Right lobe of liver (tissue), 6 donors: ENCODE measurements around the gene RIBC1. TPM values are rescaled to one million over a fixed set of nuclear protein-coding genes. Genes with fewer than 3 reads are reported as not detected.

ENCODE experiments used
- ATAC-seq, 4 donors: fragments of 200-7000 bp; cut with Tn5 transposase; one replicate each; pipeline ENCODE4 v1.9.1; 2020; ENCODE audit warnings: mild to moderate bottlenecking in 4 of 4, moderate library complexity in 4 of 4
- DNase-seq, 3 donors: peaks; one replicate each; pipeline ENCODE4 v3.0.0-alpha.2; 2020
- H3K27ac ChIP-seq, 3 donors: fragments of 200-600 bp; one replicate each; pipeline ENCODE4 v1.8.0; 2022
- H3K27me3 ChIP-seq, 2 donors: fragments of 200-600 bp; one replicate each; pipeline ENCODE4 v1.8.0; 2022
- H3K36me3 ChIP-seq, 4 donors: fragments of 200-600 bp; sonication (generic) in 1 of 4; one replicate each; pipeline versions ENCODE4 v1.5.1 to v1.8.0; 2017 to 2022; ENCODE audit warnings: control low read depth in 1 of 4
- H3K4me1 ChIP-seq, 4 donors: fragments of 200-600 bp; sonication (generic) in 1 of 4; one replicate each; pipeline versions ENCODE4 v1.5.1 to v1.8.0; 2017 to 2022; ENCODE audit warnings: control low read depth in 1 of 4
- H3K4me3 ChIP-seq, 3 donors: fragments of 200-600 bp; one replicate each; pipeline ENCODE4 v1.8.0; 2022
- H3K9me3 ChIP-seq, 4 donors: fragments of 200-600 bp; sonication (generic) in 1 of 4; one replicate each; pipeline versions ENCODE4 v1.5.1 to v1.8.0; 2017 to 2022; ENCODE audit warnings: control low read depth in 1 of 4
- POLR2A ChIP-seq: fragments of 450-650 bp; IDR thresholded peaks from one replicate; pipeline ENCODE4 v1.6.1; 2017; ENCODE audit warnings: antibody characterized with exemption, mild to moderate bottlenecking
- WGBS: methylation state at CpG from one replicate; pipeline ENCODE4 v1.1.6; 2018; ENCODE audit warnings: low coverage, low lambda C conversion rate; ENCODE audit not compliant: insufficient coverage; ENCODE audit errors: missing lambda C conversion rate; 5-methylcytosine and 5-hydroxymethylcytosine counted together
- intact Hi-C, 2 donors: fragments of 100-400 bp; cut with DNase I; formaldehyde crosslinking; loops; one replicate each; pipeline versions ENCODE4 v1.11.2 to v1.14.1; 2022
- total RNA-seq, 6 experiments: library from RNA; depleted of rRNA in 2 of 6; stranded (reverse); fragments of >200 nt in 2 of 6; fragmentation: NEBNext Ultra II Directional in 3 of 6; extraction: Animal tissue kit (Norgen Biotek cat#: 25700) in 3 of 6; gene quantifications; one replicate each; pipeline versions ENCODE4 v1.1.0 to v1.2.4, GENCODE V29; 2016 to 2023
- TF ChIP-seq, protein P1 (sequence below), 4 donors: fragments of 200-600 bp in 3 of 4; fragments of 450-650 bp in 1 of 4; IDR thresholded peaks; one replicate each; pipeline versions ENCODE4 v1.5.1 to v1.8.0; 2016 to 2022; ENCODE audit warnings: antibody characterized with exemption in 4 of 4, mild to moderate bottlenecking in 2 of 4
- donor health status: DM: no; HTN: yes; CAD: no.
- donor health status: DM: no; HTN: no; CAD: no.
- donor health status: DM: no; HTN: no; CAD: no.
- donor health status: DM: no; HTN: yes; CAD: no.
- donor health status: DM: no; HTN: yes; CAD: no.

The RIBC1 gene
- total RNA-seq, 6 experiments from 2014 or later, result 0.22 to 0.88 (median 0.32) TPM; not detected in 2

- Histone ChIP-seq H3K27ac (no peak overlapping the region), H3K9me3 (no peaks in the 10 kb centered on the region), H3K27me3 (no peaks in the 10 kb centered on the region), H3K4me3 (no peak overlapping the region), H3K36me3 (peaks cover 0 to 31% (median 7%) of the 10 kb centered on the region in 4 donors), H3K4me1 (no peaks in the 10 kb centered on the region)
- TF ChIP-seq POLR2A, result no peak
- TF ChIP-seq, protein P1, sequence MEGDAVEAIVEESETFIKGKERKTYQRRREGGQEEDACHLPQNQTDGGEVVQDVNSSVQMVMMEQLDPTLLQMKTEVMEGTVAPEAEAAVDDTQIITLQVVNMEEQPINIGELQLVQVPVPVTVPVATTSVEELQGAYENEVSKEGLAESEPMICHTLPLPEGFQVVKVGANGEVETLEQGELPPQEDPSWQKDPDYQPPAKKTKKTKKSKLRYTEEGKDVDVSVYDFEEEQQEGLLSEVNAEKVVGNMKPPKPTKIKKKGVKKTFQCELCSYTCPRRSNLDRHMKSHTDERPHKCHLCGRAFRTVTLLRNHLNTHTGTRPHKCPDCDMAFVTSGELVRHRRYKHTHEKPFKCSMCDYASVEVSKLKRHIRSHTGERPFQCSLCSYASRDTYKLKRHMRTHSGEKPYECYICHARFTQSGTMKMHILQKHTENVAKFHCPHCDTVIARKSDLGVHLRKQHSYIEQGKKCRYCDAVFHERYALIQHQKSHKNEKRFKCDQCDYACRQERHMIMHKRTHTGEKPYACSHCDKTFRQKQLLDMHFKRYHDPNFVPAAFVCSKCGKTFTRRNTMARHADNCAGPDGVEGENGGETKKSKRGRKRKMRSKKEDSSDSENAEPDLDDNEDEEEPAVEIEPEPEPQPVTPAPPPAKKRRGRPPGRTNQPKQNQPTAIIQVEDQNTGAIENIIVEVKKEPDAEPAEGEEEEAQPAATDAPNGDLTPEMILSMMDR (IDR thresholded peaks at IDR 0.05), result no peak
- intact Hi-C loops, result no loop called here
- ATAC-seq (no peak), DNase-seq (no peak)
- WGBS, result no CpG with 5 or more reads among the region's 6 CpGs
These were observed 45.8 kb upstream of the RIBC1 start for GRCh38 chrX:53376888-53377287.

DNA sequence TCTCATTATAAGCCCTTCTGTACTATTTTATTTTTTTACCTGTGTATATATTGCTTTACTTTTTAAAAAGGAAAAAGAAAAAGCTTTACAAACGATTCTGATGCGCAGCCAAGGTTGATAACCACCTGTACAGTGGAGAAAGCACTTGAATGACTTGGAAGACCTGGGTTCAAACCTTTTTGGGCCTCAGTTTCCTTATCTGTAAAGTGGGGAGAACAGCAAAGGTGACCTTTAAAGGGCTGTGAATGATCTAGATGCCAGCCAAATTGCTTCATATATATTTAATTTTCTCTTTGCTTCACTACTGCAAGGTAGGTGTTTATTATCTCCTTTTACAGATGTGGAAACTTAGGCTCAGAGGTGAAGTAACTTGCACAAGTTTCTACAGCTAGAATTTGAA lies 45.2 kb upstream of the RIBC1 start:
- no peak overlapping the region for H3K27ac ChIP-seq
- no peak for TF ChIP-seq POLR2A
- TF ChIP-seq, protein P1 (IDR thresholded peaks at IDR 0.05), result no peak
- no peaks in the 10 kb centered on the region for H3K9me3 ChIP-seq
- DNase-seq (no peak), ATAC-seq (no peak)
- H3K4me1 ChIP-seq, result no peaks in the 10 kb centered on the region
- intact Hi-C loops, result no loop called here
- no peak overlapping the region for H3K4me3 ChIP-seq
- WGBS, result 79% methylated on average over 2 of the region's 2 CpGs
- H3K36me3 ChIP-seq, result peaks cover 0 to 37% (median 12%) of the 10 kb centered on the region in 4 donors
- no peaks in the 10 kb centered on the region for H3K27me3 ChIP-seq

GRCh38 chrX:53379008-53379710 lies 43.5 kb upstream of the RIBC1 start:
- intact Hi-C loops, result no loop called here
- 100% methylated on average over 3 of the region's 3 CpGs for WGBS
- peaks cover 0 to 48% (median 18%) of the 10 kb centered on the region in 4 donors for H3K36me3 ChIP-seq

DNA sequence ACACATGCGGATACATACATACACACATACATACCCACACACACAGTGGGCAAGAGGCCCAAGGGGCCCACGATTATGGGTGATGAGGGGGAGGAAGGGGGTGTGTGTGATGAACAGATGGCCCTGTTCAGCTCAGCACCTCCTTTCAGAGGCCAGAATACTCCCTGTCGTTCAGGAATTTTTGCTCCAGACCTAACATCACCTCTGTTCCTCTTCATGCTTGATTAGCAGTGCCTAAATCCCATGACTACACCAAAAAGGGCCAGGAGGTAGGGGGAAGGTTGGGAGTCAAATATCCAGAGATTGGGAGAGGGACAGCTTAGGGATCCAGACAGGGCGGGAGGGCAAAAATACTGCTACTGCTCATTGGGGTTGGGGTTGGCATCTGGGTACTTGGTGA lies 42.9 kb upstream of the RIBC1 start:
- WGBS, result 100% methylated on average over 2 of the region's 4 CpGs
- no peak for DNase-seq
- Histone ChIP-seq H3K4me3 (no peak overlapping the region), H3K36me3 (peaks cover 0 to 48% (median 18%) of the 10 kb centered on the region in 4 donors), H3K4me1 (no peaks in the 10 kb centered on the region), H3K27me3 (no peaks in the 10 kb centered on the region), H3K27ac (no peak overlapping the region), H3K9me3 (no peaks in the 10 kb centered on the region)
- TF ChIP-seq POLR2A, result no peak
- TF ChIP-seq, protein P1 (IDR thresholded peaks at IDR 0.05), result no peak
- ATAC-seq, result no peak
- intact Hi-C loops, result no loop called here

More at GRCh38 chrX:53379008-53379710, 43.5 kb upstream of the RIBC1 start:
- no peaks in the 10 kb centered on the region for H3K9me3 ChIP-seq
- ATAC-seq, result no peak
- H3K27me3 ChIP-seq, result no peaks in the 10 kb centered on the region
- H3K27ac ChIP-seq, result no peak overlapping the region
- TF ChIP-seq POLR2A, result no peak
- TF ChIP-seq, protein P1 (IDR thresholded peaks at IDR 0.05), result no peak
- H3K4me3 ChIP-seq, result no peak overlapping the region
- H3K4me1 ChIP-seq, result no peaks in the 10 kb centered on the region
- no peak for DNase-seq
